ENCODE data around the gene NUTM2F.
A peak's percentile ranks its signal among the peaks of the same experiment; 100 is the strongest.
"Not testable (repeated sequence)": the region's sequence is repeated elsewhere in the genome, so short reads cannot be mapped to it uniquely, and the experiment has no call there.

The NUTM2F gene, protein sequence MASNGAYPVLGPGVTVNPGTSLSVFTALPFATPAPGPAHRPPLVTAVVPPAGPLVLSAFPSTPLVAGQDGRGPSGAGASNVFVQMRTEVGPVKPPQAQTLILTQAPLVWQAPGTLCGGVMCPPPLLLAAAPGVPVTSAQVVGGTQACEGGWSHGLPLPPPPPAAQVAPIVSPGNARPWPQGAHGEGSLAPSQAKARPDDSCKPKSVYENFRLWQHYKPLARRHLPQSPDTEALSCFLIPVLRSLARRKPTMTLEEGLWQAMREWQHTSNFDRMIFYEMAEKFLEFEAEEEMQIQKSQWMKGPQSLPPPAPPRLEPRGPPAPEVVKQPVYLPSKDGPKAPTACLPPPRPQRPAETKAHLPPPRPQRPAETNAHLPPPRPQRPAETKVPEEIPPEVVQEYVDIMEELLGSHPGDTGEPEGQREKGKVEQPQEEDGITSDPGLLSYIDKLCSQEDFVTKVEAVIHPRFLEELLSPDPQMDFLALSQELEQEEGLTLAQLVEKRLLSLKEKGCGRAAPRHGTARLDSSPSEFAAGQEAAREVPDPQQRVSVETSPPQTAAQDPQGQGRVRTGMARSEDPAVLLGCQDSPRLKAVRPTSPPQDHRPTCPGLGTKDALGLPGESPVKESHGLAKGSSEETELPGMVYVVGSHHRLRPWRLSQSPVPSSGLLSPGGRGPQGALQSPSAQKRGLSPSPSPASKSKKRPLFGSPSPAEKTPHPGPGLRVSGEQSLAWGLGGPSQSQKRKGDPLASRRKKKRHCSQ

GRCh38 chr9:94328544-94328943 is at the start of gene NUTM2F:
Gene NUTM2F, minus strand, starts transcription at chr9:94328644. Its CDS starts 21 bp downstream, at chr9:94328623.
- H3K27ac ChIP-seq (ENCODE audit: low read depth, low read length); H3K27me3 ChIP-seq (ENCODE audit: control insufficient read depth in 1 of 2, insufficient read depth in 2 of 2, low read length in 2 of 2); H3K9ac ChIP-seq (ENCODE audit: low read depth in 1 of 2, low read length in 2 of 2); H3K9me3 ChIP-seq (ENCODE audit: control insufficient read depth in 1 of 2, low read length in 2 of 2); H3K36me3 ChIP-seq (ENCODE audit: control insufficient read depth in 1 of 2, insufficient read depth in 2 of 2, low read length in 2 of 2); H3K4me1 ChIP-seq (ENCODE audit: control insufficient read depth in 1 of 2, insufficient read depth in 2 of 2, low read length in 2 of 2); H3K4me3 ChIP-seq (ENCODE audit: low read depth in 1 of 2, low read length in 2 of 2): not testable (repeated sequence)

DNA sequence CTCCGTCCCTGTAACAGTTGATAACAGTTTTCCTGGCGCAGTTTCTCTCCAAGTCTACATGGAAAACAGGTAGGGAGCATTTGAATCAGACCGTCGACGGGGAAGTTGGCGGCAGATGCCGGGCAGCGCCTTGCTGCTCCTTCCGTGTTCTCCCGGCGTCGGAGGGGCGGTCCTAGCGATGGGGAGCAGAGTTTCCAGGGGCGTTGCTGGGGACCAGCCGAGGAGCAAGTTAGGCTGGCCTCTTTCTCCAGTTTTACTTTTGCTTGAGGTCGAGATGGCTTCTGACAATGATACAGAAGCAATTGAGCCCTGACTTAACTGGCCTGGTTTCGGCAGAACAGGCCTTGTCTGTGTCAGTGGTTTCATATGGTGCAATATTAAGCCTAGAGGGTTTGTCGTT is 46.8 kb upstream of the NUTM2F start:
- peak overlapping the region; percentile 43 to 59 for H3K4me3 ChIP-seq (ENCODE audit: low read depth in 1 of 2, low read length in 2 of 2)
- H3K9me3 ChIP-seq (ENCODE audit: control insufficient read depth in 1 of 2, low read length in 2 of 2); H3K36me3 ChIP-seq (ENCODE audit: control insufficient read depth in 1 of 2, insufficient read depth in 2 of 2, low read length in 2 of 2); H3K27ac ChIP-seq (ENCODE audit: low read depth, low read length); H3K27me3 ChIP-seq (ENCODE audit: control insufficient read depth in 1 of 2, insufficient read depth in 2 of 2, low read length in 2 of 2); H3K4me1 ChIP-seq (ENCODE audit: control insufficient read depth in 1 of 2, insufficient read depth in 2 of 2, low read length in 2 of 2); H3K9ac ChIP-seq (ENCODE audit: low read depth in 1 of 2, low read length in 2 of 2): not testable (repeated sequence)

GRCh38 chr9:94374176-94375056 is 46.0 kb upstream of the NUTM2F start:
- H3K36me3 ChIP-seq (ENCODE audit: control insufficient read depth in 1 of 2, insufficient read depth in 2 of 2, low read length in 2 of 2); H3K27me3 ChIP-seq (ENCODE audit: control insufficient read depth in 1 of 2, insufficient read depth in 2 of 2, low read length in 2 of 2); H3K9me3 ChIP-seq (ENCODE audit: control insufficient read depth in 1 of 2, low read length in 2 of 2); H3K9ac ChIP-seq (ENCODE audit: low read depth in 1 of 2, low read length in 2 of 2); H3K4me1 ChIP-seq (ENCODE audit: control insufficient read depth in 1 of 2, insufficient read depth in 2 of 2, low read length in 2 of 2); H3K27ac ChIP-seq (ENCODE audit: low read depth, low read length): not testable (repeated sequence)
- H3K4me3 ChIP-seq (ENCODE audit: low read depth in 1 of 2, low read length in 2 of 2): peak overlapping the region; percentile 65 to 66

GRCh38 chr9:94373779-94374175 is 45.3 kb upstream of the NUTM2F start:
- not testable (repeated sequence) for H3K27me3 ChIP-seq (ENCODE audit: control insufficient read depth in 1 of 2, insufficient read depth in 2 of 2, low read length in 2 of 2); H3K9ac ChIP-seq (ENCODE audit: low read depth in 1 of 2, low read length in 2 of 2); H3K36me3 ChIP-seq (ENCODE audit: control insufficient read depth in 1 of 2, insufficient read depth in 2 of 2, low read length in 2 of 2); H3K9me3 ChIP-seq (ENCODE audit: control insufficient read depth in 1 of 2, low read length in 2 of 2); H3K27ac ChIP-seq (ENCODE audit: low read depth, low read length); H3K4me1 ChIP-seq (ENCODE audit: control insufficient read depth in 1 of 2, insufficient read depth in 2 of 2, low read length in 2 of 2)
- peak overlapping the region; percentile 65 to 66 for H3K4me3 ChIP-seq (ENCODE audit: low read depth in 1 of 2, low read length in 2 of 2)

DNA sequence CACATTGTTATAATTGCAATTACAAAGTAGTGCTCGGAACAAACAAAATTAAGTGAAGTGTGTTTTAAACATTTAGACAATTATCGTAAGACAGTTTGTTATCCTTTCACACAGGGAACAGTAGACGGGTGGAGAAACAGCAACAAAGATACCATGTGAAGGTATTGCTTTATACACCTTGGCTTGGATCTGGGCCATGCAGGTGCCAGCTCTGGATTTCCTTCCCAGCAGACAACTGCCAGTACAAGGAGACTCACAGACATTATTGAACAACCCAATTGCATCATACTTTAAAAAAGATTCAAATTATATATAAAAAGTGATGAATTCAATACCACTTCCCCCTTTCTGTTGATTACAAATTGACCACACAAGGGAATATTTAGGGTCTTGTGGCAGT is 41.8 kb upstream of the NUTM2F start:
- not testable (repeated sequence) for H3K4me3 ChIP-seq (ENCODE audit: low read depth in 1 of 2, low read length in 2 of 2); H3K9ac ChIP-seq (ENCODE audit: low read depth in 1 of 2, low read length in 2 of 2); H3K36me3 ChIP-seq (ENCODE audit: control insufficient read depth in 1 of 2, insufficient read depth in 2 of 2, low read length in 2 of 2)

GRCh38 chr9:94364093-94364614 is 35.7 kb upstream of the NUTM2F start:
- not testable (repeated sequence) for H3K27me3 ChIP-seq (ENCODE audit: control insufficient read depth in 1 of 2, insufficient read depth in 2 of 2, low read length in 2 of 2); H3K4me1 ChIP-seq (ENCODE audit: control insufficient read depth in 1 of 2, insufficient read depth in 2 of 2, low read length in 2 of 2); H3K27ac ChIP-seq (ENCODE audit: low read depth, low read length); H3K36me3 ChIP-seq (ENCODE audit: control insufficient read depth in 1 of 2, insufficient read depth in 2 of 2, low read length in 2 of 2); H3K4me3 ChIP-seq (ENCODE audit: low read depth in 1 of 2, low read length in 2 of 2); H3K9ac ChIP-seq (ENCODE audit: low read depth in 1 of 2, low read length in 2 of 2); H3K9me3 ChIP-seq (ENCODE audit: control insufficient read depth in 1 of 2, low read length in 2 of 2)

More for the DNA sequence above, 41.8 kb upstream of the NUTM2F start:
- H3K27me3 ChIP-seq (ENCODE audit: control insufficient read depth in 1 of 2, insufficient read depth in 2 of 2, low read length in 2 of 2); H3K9me3 ChIP-seq (ENCODE audit: control insufficient read depth in 1 of 2, low read length in 2 of 2); H3K4me1 ChIP-seq (ENCODE audit: control insufficient read depth in 1 of 2, insufficient read depth in 2 of 2, low read length in 2 of 2); H3K27ac ChIP-seq (ENCODE audit: low read depth, low read length): not testable (repeated sequence)

DNA sequence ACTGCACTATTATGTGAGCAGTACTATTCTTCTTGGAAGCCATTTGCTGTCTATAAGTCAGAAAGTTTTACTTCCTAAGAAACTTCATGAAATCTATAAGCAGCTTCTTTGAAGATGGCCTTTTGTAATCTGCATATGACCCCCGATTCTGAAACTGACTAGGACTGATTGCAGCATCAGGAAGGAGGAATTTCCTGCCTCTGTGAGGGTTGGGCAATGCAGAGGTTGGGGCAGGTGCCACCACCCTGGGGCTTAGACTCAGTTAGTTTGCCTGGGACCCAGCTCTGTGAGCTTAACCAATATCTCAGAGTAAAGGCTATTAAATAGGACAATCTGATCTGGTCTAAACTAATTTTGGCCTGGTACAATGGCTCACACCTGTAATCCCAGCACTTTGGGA is 28.7 kb upstream of the NUTM2F start:
- not testable (repeated sequence) for H3K9ac ChIP-seq (ENCODE audit: low read depth in 1 of 2, low read length in 2 of 2); H3K9me3 ChIP-seq (ENCODE audit: control insufficient read depth in 1 of 2, low read length in 2 of 2); H3K4me1 ChIP-seq (ENCODE audit: control insufficient read depth in 1 of 2, insufficient read depth in 2 of 2, low read length in 2 of 2); H3K27ac ChIP-seq (ENCODE audit: low read depth, low read length); H3K4me3 ChIP-seq (ENCODE audit: low read depth in 1 of 2, low read length in 2 of 2); H3K36me3 ChIP-seq (ENCODE audit: control insufficient read depth in 1 of 2, insufficient read depth in 2 of 2, low read length in 2 of 2); H3K27me3 ChIP-seq (ENCODE audit: control insufficient read depth in 1 of 2, insufficient read depth in 2 of 2, low read length in 2 of 2)

GRCh38 chr9:94351901-94352723 is 23.7 kb upstream of the NUTM2F start:
- H3K4me1 ChIP-seq (ENCODE audit: control insufficient read depth in 1 of 2, insufficient read depth in 2 of 2, low read length in 2 of 2); H3K4me3 ChIP-seq (ENCODE audit: low read depth in 1 of 2, low read length in 2 of 2); H3K9me3 ChIP-seq (ENCODE audit: control insufficient read depth in 1 of 2, low read length in 2 of 2); H3K9ac ChIP-seq (ENCODE audit: low read depth in 1 of 2, low read length in 2 of 2); H3K36me3 ChIP-seq (ENCODE audit: control insufficient read depth in 1 of 2, insufficient read depth in 2 of 2, low read length in 2 of 2); H3K27me3 ChIP-seq (ENCODE audit: control insufficient read depth in 1 of 2, insufficient read depth in 2 of 2, low read length in 2 of 2); H3K27ac ChIP-seq (ENCODE audit: low read depth, low read length): not testable (repeated sequence)

DNA sequence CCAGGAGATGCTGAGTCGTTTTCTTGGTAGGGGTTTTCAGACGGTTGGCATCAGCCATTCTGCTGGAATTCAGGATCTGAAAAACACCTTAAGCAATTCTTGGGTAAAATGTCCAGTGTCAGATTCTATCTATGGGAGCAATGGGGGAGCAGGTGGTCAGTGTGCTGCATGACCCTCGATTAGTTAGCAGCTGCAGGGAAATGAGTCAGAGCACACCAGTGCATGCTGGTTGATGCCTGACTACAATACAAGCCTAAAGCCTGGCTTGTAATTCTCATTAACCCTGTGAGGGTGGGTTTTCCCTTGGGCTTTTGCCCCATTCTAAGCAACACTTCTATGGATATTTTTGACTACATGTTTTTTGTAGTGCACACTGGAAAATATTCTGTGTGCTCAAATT is 20.3 kb upstream of the NUTM2F start:
- H3K9ac ChIP-seq (ENCODE audit: low read depth in 1 of 2, low read length in 2 of 2); H3K36me3 ChIP-seq (ENCODE audit: control insufficient read depth in 1 of 2, insufficient read depth in 2 of 2, low read length in 2 of 2); H3K4me3 ChIP-seq (ENCODE audit: low read depth in 1 of 2, low read length in 2 of 2); H3K4me1 ChIP-seq (ENCODE audit: control insufficient read depth in 1 of 2, insufficient read depth in 2 of 2, low read length in 2 of 2); H3K9me3 ChIP-seq (ENCODE audit: control insufficient read depth in 1 of 2, low read length in 2 of 2); H3K27ac ChIP-seq (ENCODE audit: low read depth, low read length); H3K27me3 ChIP-seq (ENCODE audit: control insufficient read depth in 1 of 2, insufficient read depth in 2 of 2, low read length in 2 of 2): not testable (repeated sequence)

All from duodenal mucosa (tissue), 2 donors.